ENCODE measurements around the gene TP73. TPM values are rescaled to one million over a fixed set of nuclear protein-coding genes. Genes with fewer than 3 reads are reported as not detected.

TP73 gene
- total RNA-seq, 3 donors from 2014 or later (not counting 1 experiment from before 2014, with no cell fraction given), result 0.28 to 0.50 (median 0.39) TPM

GRCh38 chr1:3612123-3612522 lies 40.2 kb upstream of the TP73 start:
- intact Hi-C loops (cut with micrococcal nuclease), result no loop called here
- no peak overlapping the region for H3K27ac Mint-ChIP-seq
- peaks cover 0 to 24% of the 10 kb centered on the region in 2 donors for H3K27me3 Mint-ChIP-seq (ENCODE audit: low read depth in 2 of 2)
- ATAC-seq (no peak), DNase-seq (no peak)
- WGBS (ENCODE audit: insufficient coverage), result 59% methylated on average over 7 of the region's 7 CpGs
- peaks cover 4 to 18% of the 10 kb centered on the region in 2 donors for H3K4me1 Mint-ChIP-seq
- H3K27ac ChIP-seq (ENCODE audit: low read length), result no peak overlapping the region
- no peak for TF ChIP-seq CTCF (IDR thresholded peaks at IDR 0.05)
- H3K9me3 ChIP-seq (ENCODE audit: control insufficient read depth, insufficient read depth, low read length), result no peaks in the 10 kb centered on the region
- H3K4me1 ChIP-seq (ENCODE audit: control insufficient read depth, insufficient read depth, low read length), result peaks cover 12% of the 10 kb centered on the region
- H3K4me3 Mint-ChIP-seq, result peak overlapping the region; percentile 87
- no peaks in the 10 kb centered on the region for H3K36me3 Mint-ChIP-seq
- no peaks in the 10 kb centered on the region for H3K9me3 Mint-ChIP-seq
- H3K4me3 ChIP-seq (ENCODE audit: low read length), result no peak overlapping the region
- no peaks in the 10 kb centered on the region for H3K36me3 ChIP-seq (ENCODE audit: control insufficient read depth, insufficient read depth, low read length)
- peaks cover 5% of the 10 kb centered on the region for H3K27me3 ChIP-seq (ENCODE audit: control insufficient read depth, insufficient read depth, low read length)

- peaks cover 4 to 29% of the 10 kb centered on the region in 2 donors for H3K4me1 Mint-ChIP-seq
- no peaks in the 10 kb centered on the region for H3K9me3 Mint-ChIP-seq
- no peak overlapping the region for H3K4me3 ChIP-seq (ENCODE audit: low read length)
- H3K36me3 ChIP-seq (ENCODE audit: control insufficient read depth, insufficient read depth, low read length), result no peaks in the 10 kb centered on the region
- 69% methylated on average over 20 of the region's 20 CpGs for WGBS (ENCODE audit: insufficient coverage)
- H3K4me3 Mint-ChIP-seq, result no peak overlapping the region
- intact Hi-C loops (cut with micrococcal nuclease), result no loop called here
- H3K36me3 Mint-ChIP-seq, result no peaks in the 10 kb centered on the region
- H3K27ac Mint-ChIP-seq, result no peak overlapping the region
- peaks cover 23% of the 10 kb centered on the region for H3K4me1 ChIP-seq (ENCODE audit: control insufficient read depth, insufficient read depth, low read length)
- H3K27me3 ChIP-seq (ENCODE audit: control insufficient read depth, insufficient read depth, low read length), result peaks cover 5% of the 10 kb centered on the region
- no peak for ATAC-seq
- peaks cover 0 to 21% of the 10 kb centered on the region in 2 donors for H3K27me3 Mint-ChIP-seq (ENCODE audit: low read depth in 2 of 2)
- DNase-seq, result peak in 1 of 2 donors; percentile 40
- H3K9me3 ChIP-seq (ENCODE audit: control insufficient read depth, insufficient read depth, low read length), result no peaks in the 10 kb centered on the region
- peak; percentile 47 for TF ChIP-seq CTCF (IDR thresholded peaks at IDR 0.05)
- no peak overlapping the region for H3K27ac ChIP-seq (ENCODE audit: low read length)
These were observed 37.3 kb upstream of the TP73 start for GRCh38 chr1:3614755-3615742.

- no peaks in the 10 kb centered on the region for H3K36me3 Mint-ChIP-seq
- intact Hi-C loops (cut with micrococcal nuclease), result no loop called here
- no peaks in the 10 kb centered on the region for H3K36me3 ChIP-seq (ENCODE audit: control insufficient read depth, insufficient read depth, low read length)
- peaks cover 3% of the 10 kb centered on the region for H3K27me3 ChIP-seq (ENCODE audit: control insufficient read depth, insufficient read depth, low read length)
- DNase-seq, result no peak
- peaks cover 14 to 34% of the 10 kb centered on the region in 2 donors for H3K4me1 Mint-ChIP-seq
- no peaks in the 10 kb centered on the region for H3K9me3 ChIP-seq (ENCODE audit: control insufficient read depth, insufficient read depth, low read length)
- TF ChIP-seq CTCF (IDR thresholded peaks at IDR 0.05), result no peak
- peaks cover 0 to 14% of the 10 kb centered on the region in 2 donors for H3K27me3 Mint-ChIP-seq (ENCODE audit: low read depth in 2 of 2)
- H3K9me3 Mint-ChIP-seq, result no peaks in the 10 kb centered on the region
- H3K4me3 ChIP-seq (ENCODE audit: low read length), result no peak overlapping the region
- H3K4me1 ChIP-seq (ENCODE audit: control insufficient read depth, insufficient read depth, low read length), result peaks cover 20% of the 10 kb centered on the region
- no peak for ATAC-seq
- H3K27ac Mint-ChIP-seq, result no peak overlapping the region
- no peak overlapping the region for H3K4me3 Mint-ChIP-seq
- H3K27ac ChIP-seq (ENCODE audit: low read length), result no peak overlapping the region
- 85% methylated on average over 5 of the region's 9 CpGs for WGBS (ENCODE audit: insufficient coverage)
These were observed 35.5 kb upstream of the TP73 start for GRCh38 chr1:3616861-3617260.

Measured in natural killer cell (primary cell).